Stimulated activated CD4-positive, alpha-beta T cell treated with anti-CD3 and anti-CD28 coated beads, Interleukin-1b, Interleukin-23, amount 100 ng/mL, for 4 hours (primary cell): ENCODE data around the gene NOL4L.
"Not testable (repeated sequence)": the region's sequence is repeated elsewhere in the genome, so short reads cannot be mapped to it uniquely, and the experiment has no call there.

Experiments
- DNase-seq, 2 donors: peaks; one replicate each; pipeline ENCODE4 v3.0.0-alpha.2; 2020; ENCODE audit warnings: low read depth in 2 of 2

Gene NOL4L

DNA sequence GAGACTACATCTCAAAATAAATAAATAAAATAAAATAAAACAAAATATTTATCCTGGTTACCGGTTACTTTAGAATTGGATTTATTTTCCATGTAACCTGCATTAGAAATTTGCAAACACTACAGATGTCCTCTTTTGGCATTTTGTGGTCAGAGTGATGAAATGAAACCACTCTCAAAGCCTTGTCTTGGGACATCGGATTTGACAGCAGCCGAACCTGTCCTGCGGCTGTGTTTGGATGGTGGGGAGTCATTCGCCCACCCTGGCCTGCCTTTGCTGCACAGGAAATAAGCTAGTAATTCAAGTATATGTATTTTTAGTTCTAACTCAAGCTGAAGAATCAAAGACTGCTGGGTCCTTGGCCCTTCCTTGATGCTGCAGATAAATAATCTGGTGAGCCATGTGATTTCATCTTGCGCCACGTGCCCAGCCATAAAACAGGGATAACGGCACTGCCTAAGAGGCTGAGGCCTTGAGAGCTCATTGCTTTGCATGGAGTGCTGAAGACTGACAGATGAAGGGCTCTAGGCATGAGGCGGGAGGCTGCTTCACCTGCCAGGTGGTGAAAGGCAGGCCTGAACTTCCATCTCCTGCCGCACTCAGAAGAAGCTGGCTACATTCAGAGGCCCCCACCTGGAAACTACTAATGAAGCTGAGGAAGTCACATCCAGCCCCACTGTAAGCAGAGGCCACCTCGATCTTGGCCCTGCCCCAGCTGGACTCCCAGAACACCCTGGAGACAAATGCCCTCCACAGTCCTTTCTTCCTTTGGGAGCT is 76.9 kb downstream of the NOL4L start:
- no peak for DNase-seq

GRCh38 chr20:32506721-32507120 is 78.4 kb downstream of the NOL4L start:
- no peak for DNase-seq

DNA sequence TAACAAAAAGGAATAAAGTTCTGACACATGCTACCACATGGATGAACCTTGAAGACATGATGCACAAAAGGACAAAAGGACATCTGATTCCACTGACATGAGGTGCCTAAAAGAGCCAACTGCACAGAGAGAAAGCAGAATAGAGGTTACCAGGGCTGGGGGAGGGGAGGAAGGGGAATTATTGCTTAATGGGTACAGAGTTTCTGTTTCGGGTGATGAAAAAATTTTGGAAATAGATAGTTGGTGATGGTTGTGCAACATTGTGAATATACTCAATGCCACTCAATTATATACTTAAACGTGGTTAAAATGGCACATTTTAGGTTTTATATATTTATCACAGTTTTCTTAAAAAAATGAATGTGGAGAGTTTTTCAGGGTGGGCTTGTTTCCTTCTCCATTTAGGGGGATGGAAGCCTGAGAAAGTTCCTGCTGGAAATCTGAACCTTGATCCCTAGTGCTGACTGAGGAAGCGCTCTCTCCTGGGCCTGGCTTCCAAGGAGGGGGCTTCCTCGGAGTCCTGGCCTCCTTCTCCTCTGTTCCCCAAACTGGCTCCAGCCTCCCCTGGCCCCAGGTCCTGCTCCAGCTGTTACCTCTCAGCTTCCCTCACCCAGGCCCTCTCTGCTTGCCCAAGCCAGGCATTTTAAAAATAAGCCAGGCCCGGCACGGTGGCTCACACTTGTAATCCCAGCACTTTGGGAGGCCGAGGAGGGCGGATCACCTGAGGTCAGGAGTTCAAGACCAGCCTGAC is 79.2 kb downstream of the NOL4L start:
- DNase-seq, result no peak

DNA sequence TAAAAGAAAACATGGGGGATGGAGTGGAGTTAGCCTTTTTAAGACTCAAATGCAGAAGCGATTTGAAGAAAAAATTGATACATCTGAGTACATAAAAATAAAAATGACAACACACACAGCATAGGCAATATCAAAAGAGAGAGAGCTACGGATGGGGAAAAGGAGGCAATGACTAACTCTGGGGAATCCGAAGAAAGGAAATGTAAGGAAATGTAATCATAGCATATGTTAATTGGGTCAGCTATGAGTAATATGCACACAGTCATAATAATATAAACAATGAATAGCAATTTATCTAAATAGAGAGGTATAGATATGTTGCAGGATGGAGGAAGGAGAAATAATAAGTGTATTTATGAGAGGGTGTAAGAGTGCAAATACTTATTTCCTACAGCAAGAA is 83.4 kb downstream of the NOL4L start:
- DNase-seq, result no peak

DNA sequence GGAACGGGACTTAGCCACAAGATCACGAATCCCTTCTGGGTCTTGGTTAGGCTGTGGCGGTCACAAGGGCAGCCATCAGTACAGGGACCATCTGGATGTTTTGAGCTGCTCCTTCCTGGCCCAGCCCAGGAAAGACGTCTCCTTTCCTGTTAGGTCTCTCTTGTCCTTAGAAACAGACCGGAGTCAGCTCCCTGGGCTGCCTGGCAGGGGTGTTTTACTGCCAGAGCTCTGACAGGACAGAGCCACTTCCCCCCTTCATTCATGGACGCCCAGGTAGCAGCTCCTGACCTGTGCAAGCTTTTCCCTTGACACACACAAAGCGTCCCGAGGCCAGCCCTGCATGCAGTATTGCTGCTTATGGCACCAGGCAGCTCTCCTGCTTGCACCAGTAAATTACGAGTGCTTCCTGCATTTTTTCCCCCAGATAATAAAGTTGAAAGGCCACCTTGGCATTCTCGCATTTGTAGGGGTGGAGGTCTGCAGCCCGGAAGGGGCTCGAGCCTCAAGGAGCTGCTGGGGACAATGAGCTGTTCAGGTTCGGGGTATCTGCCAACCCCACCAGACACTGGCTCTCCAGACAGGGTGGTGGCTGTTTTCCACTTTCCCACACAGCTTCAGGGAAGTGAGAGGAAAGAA is 87.4 kb downstream of the NOL4L start:
- no peak for DNase-seq

- no peak for DNase-seq
These were observed 88.2 kb downstream of the NOL4L start for GRCh38 chr20:32496811-32497533.

- DNase-seq, result no peak
These were observed 89.2 kb downstream of the NOL4L start for GRCh38 chr20:32495949-32496348.

GRCh38 chr20:32495217-32495565 is 89.9 kb downstream of the NOL4L start:
- DNase-seq, result no peak

GRCh38 chr20:32494483-32495216 is 90.5 kb downstream of the NOL4L start:
- DNase-seq, result no peak

GRCh38 chr20:32493356-32493755 is 91.8 kb downstream of the NOL4L start:
- no peak for DNase-seq

DNA sequence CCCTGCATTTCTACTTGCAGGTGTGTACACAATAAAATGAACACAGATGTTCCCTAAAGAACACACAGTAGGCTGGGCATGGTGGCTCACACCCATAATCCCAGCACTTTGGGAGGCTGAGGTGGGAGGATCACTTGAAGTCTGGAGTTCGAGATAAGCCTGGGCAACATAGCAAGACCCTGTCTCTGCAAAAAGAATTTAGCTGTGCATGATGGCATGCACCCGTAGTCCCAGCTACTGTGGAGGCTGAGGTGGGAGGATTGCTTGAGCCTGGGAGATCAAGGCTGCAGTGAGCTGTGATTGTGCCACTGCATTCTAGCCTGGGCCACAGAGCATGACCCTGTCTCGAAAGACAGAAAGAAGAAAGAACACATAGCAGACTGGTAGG is 93.4 kb downstream of the NOL4L start:
- not testable (repeated sequence) for DNase-seq

DNA sequence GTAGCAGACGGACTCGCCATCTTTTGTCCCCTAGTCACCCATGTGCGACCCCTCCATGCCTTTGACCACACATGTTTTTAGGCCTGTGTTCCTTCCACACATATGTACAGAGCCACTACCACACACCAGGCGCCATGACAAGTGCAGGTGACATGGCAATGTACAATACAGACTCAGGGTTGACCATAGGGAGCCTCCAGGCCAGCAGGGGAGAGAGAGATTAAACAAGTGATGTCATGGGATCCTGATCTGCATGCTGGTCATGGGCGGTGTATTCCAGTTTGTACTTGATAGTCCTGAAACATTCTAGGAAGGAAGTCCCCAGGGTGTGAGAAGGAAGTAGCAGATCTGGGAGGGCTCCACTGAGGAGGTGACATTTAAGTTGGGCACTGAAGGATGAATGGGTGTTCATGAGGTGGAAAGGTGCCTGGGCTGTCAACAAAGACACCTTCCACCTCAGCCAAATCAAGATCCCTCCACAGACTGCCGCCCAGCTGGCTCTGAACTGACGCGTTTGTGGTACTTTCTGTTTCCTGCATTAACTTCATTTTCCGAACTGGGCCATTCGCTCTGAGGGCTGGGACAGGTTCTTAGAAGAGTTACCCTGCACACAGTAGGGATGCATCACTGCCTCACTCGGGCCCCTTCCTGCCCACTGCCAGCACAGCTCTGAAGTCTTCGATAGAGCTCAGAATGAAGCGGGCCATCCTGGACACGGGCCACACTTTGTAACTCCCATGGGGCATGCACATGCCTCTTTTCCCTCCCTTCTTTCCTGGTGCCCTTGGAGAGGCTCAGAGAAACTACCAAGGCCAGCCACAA is 94.0 kb downstream of the NOL4L start:
- DNase-seq, result no peak

DNA sequence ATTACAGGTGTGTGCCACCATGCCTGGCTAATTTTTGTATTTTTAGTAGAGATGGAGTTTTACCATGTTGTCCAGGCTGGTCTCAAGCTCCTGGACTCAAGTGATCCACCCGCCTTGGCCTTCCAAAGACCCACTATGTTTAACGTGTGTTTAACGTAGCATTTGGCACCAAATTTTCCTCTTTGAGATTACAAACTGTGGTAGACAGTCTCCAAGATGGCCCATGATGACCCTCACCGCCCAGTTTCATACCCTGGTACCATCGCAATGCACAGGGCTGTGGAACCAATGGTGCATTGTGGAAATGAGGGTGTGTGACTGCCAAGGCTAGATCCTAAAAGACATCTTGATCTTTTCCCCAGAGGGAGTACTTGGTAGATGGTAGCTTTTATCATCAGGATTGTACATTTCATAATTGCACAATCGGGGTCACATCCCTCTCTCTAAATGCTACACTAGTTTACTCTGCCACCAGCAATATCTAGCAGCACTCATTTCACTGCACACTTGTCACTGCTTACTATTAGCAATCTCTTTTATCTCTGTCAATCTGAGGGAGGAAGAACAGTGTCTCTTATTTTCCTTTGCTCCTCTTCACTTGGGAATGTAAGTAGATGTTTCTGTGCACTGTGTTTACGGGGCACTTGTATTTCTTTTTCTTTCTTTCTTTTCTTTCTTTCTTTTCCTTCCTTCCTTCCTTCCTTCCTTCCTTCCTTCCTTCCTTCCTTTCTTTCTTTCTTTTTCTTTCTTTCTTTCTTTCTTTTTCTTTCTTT is 96.9 kb downstream of the NOL4L start:
- no peak for DNase-seq

DNA sequence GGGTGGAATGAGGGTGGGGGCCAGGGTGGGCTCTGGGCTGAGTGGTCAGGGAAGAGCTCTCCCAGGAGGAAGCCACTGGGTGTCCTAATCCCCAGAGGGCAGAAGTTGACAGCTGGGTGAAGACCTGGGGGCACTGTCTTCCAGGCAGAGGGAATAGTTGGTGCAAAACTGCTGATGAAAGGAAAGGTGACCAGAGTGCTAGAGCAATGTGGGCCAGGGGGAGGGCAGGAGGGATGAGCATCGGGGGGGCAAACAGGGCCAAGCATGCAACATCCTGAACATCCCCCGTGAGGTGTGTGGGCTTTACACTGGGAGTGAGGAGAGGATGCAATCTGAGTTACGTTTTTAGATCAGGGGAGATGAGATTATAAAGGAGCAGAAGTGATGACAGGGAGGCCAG is 97.8 kb downstream of the NOL4L start:
- DNase-seq, result no peak

DNA sequence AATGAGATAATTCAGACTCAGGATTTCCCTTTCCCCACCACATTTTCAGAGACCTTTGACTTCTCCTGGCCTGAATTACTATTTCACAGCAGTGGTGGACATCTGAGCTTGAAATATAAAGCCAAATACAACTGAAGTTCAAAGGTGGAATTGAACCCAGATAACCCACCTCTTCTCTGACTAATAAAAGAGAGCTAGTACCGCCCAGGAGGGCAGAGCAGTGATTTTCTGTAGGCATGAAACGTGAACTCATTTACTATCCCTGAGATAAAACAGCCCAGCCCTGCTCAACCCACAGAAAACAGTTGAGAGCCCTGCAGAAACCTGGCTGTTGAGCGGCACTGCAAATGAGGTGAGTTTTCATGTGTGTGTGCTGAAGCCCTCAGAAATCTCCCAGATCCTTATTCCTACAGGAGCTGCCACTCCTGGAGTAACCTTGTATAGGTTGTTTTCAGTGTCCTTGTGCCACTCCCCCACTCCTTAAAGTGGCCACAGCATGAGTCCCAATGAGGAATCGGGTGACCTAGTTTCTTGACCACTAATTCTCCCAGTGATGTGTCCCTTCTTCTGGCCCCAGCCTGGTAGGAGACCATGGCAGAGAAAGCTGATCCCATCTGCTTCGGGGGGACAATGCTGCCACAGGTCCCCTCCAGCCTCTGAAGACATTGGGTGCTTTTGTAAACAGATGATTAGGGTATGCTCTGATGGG is 99.2 kb downstream of the NOL4L start:
- no peak for DNase-seq

DNA sequence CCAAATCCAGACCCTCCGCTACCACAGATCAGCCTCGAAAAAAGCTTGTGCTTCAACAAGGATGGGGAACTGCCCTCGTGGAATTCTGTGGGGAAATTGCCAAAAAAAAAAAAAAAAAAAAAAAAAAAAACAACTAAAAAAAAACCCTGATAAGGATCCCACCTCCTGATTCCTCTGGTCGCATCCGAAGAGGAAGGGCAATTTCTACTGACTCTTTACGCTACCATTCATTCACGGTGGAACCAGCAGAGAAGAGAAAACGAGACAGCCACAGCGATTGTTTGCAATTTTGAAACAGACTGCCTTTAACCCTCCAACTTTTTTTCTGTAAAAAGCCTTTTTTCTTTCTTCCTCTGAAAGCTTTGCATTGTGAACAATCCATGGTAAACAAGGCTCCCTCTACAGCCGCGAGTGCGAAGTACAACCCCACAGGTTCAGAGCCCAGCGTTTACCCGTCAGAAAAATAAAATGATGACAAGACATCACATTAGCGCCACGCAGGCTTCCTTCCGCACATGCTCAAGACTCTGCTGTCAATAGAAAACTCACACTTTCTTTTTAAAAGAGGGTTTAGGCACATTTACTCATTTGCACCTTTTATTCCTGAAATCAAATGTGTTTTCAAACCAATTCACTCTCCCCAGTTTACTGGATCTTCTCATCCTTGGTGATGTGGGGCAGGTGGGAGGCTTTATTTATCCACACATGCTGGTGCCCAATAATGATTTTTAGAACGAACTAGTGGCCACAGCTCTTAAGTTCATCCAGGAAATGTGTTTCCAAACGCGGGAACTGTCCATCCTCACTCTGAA is 100.0 kb downstream of the NOL4L start:
- DNase-seq, result peak; percentile 67 to 71

GRCh38 chr20:32484225-32484957 is 100.7 kb downstream of the NOL4L start:
- DNase-seq, result peak in 1 of 2 donors; percentile 29
